ENCODE data around the gene REEP2.

REEP2 gene

DNA sequence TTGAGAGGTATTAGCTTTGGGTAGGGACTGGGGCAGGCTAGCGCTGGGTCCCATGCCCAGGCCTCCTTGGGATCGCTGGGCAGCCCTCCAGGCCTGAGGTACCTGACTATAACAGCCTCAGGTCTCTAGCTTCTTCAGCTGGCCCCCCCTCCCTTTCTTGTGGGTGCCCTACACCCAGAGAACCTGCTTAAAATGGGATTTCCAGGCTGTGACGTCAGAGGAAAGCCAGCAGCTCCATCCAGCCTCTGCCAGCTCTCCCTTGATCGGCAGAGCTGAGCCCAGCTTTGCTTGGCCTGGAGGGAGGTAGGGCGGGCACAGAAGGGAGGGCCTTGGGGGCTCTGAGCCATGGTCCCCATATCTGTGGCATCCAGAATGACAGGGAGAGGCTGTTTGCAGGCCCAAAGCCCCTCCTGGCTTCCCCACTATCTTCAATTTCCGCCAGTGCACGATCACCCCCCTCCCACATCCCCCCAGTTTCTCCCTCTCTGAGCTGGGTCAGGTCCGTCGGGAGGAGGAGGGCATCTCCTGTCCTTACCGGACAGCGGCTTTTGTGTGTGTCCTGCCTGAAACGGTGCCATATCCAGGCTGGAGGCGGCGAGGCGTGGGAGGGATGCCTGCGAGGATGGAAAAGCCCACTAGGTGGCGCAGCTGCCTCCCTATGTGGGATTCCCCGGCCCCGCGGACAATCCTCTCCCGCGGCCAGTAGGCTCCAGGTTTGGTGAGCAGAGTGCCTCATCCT lies 10.8 kb downstream of the REEP2 start:
- peak; percentile 79 for DNase-seq (ENCODE audit: low read depth)
- H3K4me3 ChIP-seq (ENCODE audit: control insufficient read depth, low read depth, low read length): peak overlapping the region; percentile 17
- TF ChIP-seq, protein P1, sequence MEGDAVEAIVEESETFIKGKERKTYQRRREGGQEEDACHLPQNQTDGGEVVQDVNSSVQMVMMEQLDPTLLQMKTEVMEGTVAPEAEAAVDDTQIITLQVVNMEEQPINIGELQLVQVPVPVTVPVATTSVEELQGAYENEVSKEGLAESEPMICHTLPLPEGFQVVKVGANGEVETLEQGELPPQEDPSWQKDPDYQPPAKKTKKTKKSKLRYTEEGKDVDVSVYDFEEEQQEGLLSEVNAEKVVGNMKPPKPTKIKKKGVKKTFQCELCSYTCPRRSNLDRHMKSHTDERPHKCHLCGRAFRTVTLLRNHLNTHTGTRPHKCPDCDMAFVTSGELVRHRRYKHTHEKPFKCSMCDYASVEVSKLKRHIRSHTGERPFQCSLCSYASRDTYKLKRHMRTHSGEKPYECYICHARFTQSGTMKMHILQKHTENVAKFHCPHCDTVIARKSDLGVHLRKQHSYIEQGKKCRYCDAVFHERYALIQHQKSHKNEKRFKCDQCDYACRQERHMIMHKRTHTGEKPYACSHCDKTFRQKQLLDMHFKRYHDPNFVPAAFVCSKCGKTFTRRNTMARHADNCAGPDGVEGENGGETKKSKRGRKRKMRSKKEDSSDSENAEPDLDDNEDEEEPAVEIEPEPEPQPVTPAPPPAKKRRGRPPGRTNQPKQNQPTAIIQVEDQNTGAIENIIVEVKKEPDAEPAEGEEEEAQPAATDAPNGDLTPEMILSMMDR (conservative IDR thresholded peaks at IDR 0.05; ENCODE audit: control insufficient read depth, insufficient read depth, low read depth, low read length): peak; percentile 80

DNA sequence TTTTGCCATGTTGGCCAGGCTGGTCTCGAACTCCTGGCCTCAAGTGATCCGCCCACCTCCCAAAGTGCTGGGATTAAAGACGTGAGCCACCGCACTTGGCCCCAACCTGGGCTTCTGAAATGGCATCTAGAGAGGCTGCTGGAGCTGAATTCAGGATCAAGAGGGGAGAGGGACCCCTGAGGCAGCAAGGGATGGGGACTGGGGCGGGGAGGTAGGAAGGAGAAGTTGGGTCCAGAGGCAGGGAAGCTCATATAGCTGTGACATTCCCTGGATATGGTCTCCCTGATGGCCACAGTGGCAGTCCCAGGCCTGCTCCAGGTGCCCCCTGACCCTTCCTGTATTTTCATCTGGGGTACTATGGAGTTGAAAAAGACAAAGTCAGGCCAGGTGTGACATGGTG lies 12.1 kb downstream of the REEP2 start:
- TF ChIP-seq, protein P1 (conservative IDR thresholded peaks at IDR 0.05; ENCODE audit: control insufficient read depth, insufficient read depth, low read depth, low read length): no peak
- H3K4me3 ChIP-seq (ENCODE audit: control insufficient read depth, low read depth, low read length): no peak overlapping the region
- no peak for DNase-seq (ENCODE audit: low read depth)

DNA sequence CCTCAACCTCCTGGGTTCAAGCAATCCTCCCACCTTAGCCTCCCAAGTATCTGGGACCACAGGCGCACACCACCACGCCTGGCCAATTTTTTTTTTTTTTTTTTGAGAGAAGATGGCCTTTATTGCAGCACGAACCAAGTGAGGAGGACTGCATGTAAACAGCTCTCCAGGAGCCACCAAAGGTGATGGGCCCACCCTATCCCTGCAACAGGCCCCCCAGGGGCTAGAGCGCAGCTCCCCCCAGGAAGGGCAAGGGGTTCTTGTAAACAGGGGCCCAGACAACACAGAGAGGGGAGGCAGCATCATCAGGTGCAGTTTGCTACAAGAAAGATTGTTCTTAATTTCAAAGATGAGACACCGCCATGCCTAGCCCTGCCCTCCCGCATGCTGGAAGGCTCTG lies 13.9 kb downstream of the REEP2 start:
- DNase-seq (ENCODE audit: low read depth): no peak
- TF ChIP-seq, protein P1 (conservative IDR thresholded peaks at IDR 0.05; ENCODE audit: control insufficient read depth, insufficient read depth, low read depth, low read length): no peak
- no peak overlapping the region for H3K4me3 ChIP-seq (ENCODE audit: control insufficient read depth, low read depth, low read length)

DNA sequence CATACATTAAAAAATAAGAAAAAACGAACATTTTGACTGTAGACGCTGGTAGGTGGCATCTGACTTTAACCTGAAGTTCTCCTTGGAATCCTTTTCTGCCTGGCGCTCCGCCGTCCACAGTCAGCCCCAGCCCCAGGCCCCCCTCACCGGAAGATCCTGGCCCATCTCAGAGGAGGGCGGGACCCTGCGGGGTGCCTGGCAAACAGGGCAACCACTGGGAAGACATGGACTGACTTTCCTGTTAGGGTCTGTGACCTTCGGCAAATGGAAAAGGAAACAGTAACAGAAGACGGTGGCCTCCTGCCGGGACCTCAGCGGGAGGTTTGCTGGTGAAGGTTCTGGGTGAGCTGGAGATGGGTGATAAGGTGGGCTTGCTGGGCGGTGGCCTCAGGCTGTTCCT lies 14.7 kb downstream of the REEP2 start:
- no peak overlapping the region for H3K4me3 ChIP-seq (ENCODE audit: control insufficient read depth, low read depth, low read length)
- DNase-seq (ENCODE audit: low read depth): no peak
- TF ChIP-seq, protein P1 (conservative IDR thresholded peaks at IDR 0.05; ENCODE audit: control insufficient read depth, insufficient read depth, low read depth, low read length): no peak

DNA sequence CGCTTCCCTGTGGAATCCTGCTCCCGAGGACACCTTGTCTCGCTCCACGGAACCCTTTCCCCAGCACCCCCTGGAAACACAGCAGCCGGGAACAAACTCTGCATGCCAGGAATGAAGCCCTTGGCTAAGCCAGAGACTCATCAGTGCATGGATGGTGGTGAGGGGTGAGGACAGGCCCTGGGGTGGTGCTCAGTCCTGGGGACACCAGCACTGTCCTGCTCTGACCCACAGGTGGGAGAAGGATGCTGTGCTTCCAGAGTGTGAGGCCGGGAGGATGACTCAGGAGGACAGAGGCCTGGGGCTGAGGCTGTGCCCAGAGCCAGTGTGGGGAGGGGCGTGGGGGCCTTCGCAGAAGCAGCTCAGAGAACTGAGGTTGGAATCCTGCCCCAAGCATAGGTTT lies 15.3 kb downstream of the REEP2 start:
- TF ChIP-seq, protein P1 (conservative IDR thresholded peaks at IDR 0.05; ENCODE audit: control insufficient read depth, insufficient read depth, low read depth, low read length): no peak
- DNase-seq (ENCODE audit: low read depth): no peak
- H3K4me3 ChIP-seq (ENCODE audit: control insufficient read depth, low read depth, low read length): no peak overlapping the region

DNA sequence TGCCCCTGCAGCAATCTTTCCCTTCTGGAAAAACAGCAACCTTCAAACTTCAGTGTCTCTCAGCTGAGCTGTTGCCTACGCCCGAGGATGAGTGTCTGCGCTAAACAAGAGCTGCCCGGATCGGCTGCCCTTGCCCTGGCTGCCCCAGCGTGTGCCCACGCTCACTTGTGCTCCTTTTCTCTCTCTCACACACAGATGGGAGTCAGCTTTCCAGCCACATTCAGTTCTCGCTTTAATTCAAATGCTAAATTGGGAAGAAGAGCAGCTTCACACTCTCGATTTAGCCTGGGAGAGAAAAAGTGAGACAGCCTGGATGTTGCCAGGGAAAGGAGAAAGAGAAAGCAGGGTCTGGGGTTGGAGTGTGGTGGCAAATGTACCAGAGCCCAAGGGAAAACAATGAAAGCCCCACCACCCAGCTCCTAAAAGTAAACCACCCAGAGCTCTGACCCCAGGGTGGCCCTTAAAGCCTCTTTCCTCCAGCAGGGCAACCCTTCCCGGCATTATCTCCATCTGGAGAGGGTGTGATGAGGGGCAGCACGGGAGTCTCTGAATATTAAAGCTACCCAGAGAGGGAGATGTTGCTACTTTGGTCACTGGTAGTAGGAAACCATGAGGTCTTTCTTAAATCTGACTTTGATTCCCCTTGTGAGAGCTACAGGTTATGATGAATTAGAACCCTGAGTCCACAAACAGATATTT lies 16.5 kb downstream of the REEP2 start:
- TF ChIP-seq, protein P1 (conservative IDR thresholded peaks at IDR 0.05; ENCODE audit: control insufficient read depth, insufficient read depth, low read depth, low read length): no peak
- H3K4me3 ChIP-seq (ENCODE audit: control insufficient read depth, low read depth, low read length): no peak overlapping the region
- no peak for DNase-seq (ENCODE audit: low read depth)

Measured in fibroblast of mammary gland (primary cell).